Measurements from ENCODE around the gene CUL9.

The CUL9 gene

GRCh38 chr6:43173591-43174262, 8.3 kb upstream of the CUL9 start:
- no peak for DNase-seq (ENCODE audit: low read depth)

- peak; percentile 86 for DNase-seq (ENCODE audit: low read depth)
Measured at GRCh38 chr6:43174263-43175112, 7.5 kb upstream of the CUL9 start.

GRCh38 chr6:43175676-43176422, 6.1 kb upstream of the CUL9 start:
- DNase-seq (ENCODE audit: low read depth), result no peak

- DNase-seq (ENCODE audit: low read depth), result no peak
Measured at GRCh38 chr6:43176423-43176786, 5.6 kb upstream of the CUL9 start.

- no peak for DNase-seq (ENCODE audit: low read depth)
Measured at GRCh38 chr6:43178150-43178549, 3.8 kb upstream of the CUL9 start.

GRCh38 chr6:43178951-43179830, 2.8 kb upstream of the CUL9 start:
- no peak for DNase-seq (ENCODE audit: low read depth)

- no peak for DNase-seq (ENCODE audit: low read depth)
Measured at GRCh38 chr6:43180058-43180457, 1.9 kb upstream of the CUL9 start.

- no peak for DNase-seq (ENCODE audit: low read depth)
Measured at GRCh38 chr6:43180985-43181384, 1.0 kb upstream of the CUL9 start.

- DNase-seq (ENCODE audit: low read depth), result no peak
Measured at GRCh38 chr6:43181621-43181941, 415 bp upstream of the CUL9 start.

GRCh38 chr6:43183441-43183840, 1.4 kb downstream of the CUL9 start:
- DNase-seq (ENCODE audit: low read depth), result no peak

- DNase-seq (ENCODE audit: low read depth), result no peak
Measured at GRCh38 chr6:43184268-43184985, 2.4 kb downstream of the CUL9 start.

- DNase-seq (ENCODE audit: low read depth), result no peak
Measured at GRCh38 chr6:43185391-43185985, 3.5 kb downstream of the CUL9 start.

GRCh38 chr6:43186019-43186418, 4.0 kb downstream of the CUL9 start:
- DNase-seq (ENCODE audit: low read depth), result no peak

- no peak for DNase-seq (ENCODE audit: low read depth)
Measured at GRCh38 chr6:43186706-43187105, 4.7 kb downstream of the CUL9 start.

- no peak for DNase-seq (ENCODE audit: low read depth)
Measured at GRCh38 chr6:43187821-43188220, 5.8 kb downstream of the CUL9 start.

GRCh38 chr6:43188426-43188825, 6.4 kb downstream of the CUL9 start:
- no peak for DNase-seq (ENCODE audit: low read depth)

- DNase-seq (ENCODE audit: low read depth), result no peak
Measured at GRCh38 chr6:43189776-43190304, 7.8 kb downstream of the CUL9 start.

GRCh38 chr6:43192911-43193310, 10.9 kb downstream of the CUL9 start:
- no peak for DNase-seq (ENCODE audit: low read depth)

GRCh38 chr6:43193929-43194328, 11.9 kb downstream of the CUL9 start:
- DNase-seq (ENCODE audit: low read depth), result no peak

GRCh38 chr6:43196337-43196736, 14.3 kb downstream of the CUL9 start:
- DNase-seq (ENCODE audit: low read depth), result no peak

GRCh38 chr6:43199912-43200311, 17.9 kb downstream of the CUL9 start:
- no peak for DNase-seq (ENCODE audit: low read depth)

Data from stimulated activated CD8-positive, alpha-beta memory T cell treated with anti-CD3 and anti-CD28 coated beads, Interleukin-7, amount 100 ng/mL, for 24 hours (primary cell).